HG03558 (cell line): Measurements from ENCODE around the gene VWA5B1.

ENCODE experiments used
- ATAC-seq: cut with Tn5 transposase; IDR thresholded peaks from one replicate; pipeline ENCODE4 v1.9.1; 2021; ENCODE audit warnings: moderate number of reproducible peaks; ENCODE audit not compliant: unreplicated experiment; ENCODE audit errors: extremely low read depth

VWA5B1 gene

DNA sequence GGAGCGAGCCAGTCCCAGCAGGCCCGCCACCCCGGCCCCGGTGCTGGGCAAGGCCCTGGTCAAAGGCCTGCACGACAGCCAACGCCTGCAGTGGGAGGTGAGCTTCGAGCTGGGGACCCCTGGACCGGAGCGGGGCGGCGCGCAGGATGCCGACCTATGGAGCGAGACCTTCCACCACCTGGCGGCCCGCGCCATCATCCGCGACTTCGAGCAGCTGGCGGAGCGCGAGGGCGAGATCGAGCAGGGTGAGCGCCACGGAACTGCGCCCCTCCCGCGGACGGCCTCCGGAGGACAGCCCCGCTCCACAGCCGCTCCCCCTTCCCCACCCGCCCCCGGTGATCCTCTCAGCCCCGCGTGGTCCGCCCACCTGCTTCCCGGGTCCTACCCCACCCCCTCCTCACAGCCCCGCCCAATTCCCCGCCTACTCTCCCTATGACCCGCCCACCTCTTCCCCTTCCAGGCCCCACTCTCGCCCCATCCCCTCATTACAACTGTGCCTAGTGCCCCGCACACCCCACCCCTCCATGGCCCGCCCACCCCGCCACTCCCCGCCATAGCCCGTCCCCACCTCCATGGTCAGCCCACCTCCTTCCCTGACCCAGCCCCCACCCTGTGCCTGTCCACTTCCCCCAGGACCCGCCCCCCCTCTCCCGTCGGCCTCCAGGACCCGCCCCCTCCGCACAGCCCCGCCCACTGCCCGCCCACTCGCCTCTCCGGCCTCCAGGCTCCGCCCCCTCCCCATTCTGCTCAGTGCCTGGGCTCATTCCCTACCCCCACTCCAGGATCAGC lies 52.7 kb downstream of the VWA5B1 start:
- ATAC-seq: no peak

GRCh38 chr1:20343938-20344302 lies 53.2 kb downstream of the VWA5B1 start:
- no peak for ATAC-seq

GRCh38 chr1:20344738-20345137 lies 54.1 kb downstream of the VWA5B1 start:
- no peak for ATAC-seq

DNA sequence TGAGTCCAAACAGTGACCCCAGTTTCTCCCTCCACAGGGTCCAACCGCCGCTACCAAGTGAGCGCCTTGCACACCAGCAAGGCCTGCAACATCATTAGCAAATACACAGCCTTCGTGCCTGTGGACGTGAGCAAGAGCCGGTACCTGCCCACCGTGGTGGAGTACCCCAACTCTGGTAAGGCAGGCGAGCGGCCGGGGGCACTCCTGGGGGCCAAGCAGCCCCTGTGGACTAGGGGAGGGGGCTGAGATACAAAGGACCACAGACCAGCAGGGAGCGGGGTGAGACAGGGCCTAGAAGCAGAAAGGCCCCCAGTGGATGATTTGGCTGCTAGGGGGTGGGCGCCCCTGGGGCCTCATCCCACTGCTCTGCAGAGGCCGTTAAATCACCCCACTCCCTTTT lies 54.7 kb downstream of the VWA5B1 start:
- ATAC-seq: no peak

- no peak for ATAC-seq
These were observed 55.8 kb downstream of the VWA5B1 start for GRCh38 chr1:20346433-20346832.

DNA sequence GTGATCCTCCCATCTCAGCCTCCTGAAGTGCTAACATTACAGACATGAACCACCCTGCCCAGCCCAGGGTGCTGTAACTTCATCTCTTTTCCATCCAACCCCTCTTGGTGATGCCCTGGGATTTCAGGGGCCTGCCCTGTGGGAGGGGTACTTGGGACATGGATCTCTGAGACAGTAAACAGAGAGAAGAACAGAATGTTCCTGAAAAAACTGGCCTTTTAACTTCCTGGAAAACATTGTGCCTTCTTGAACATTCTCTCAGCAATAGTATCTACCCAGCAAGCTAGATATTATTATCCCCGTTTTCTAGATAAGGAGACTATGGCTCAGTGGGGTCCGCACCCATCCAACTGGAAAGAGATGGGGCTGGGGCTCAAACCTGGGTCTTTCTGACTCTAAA lies 57.0 kb downstream of the VWA5B1 start:
- no peak for ATAC-seq

- ATAC-seq: no peak
These were observed 57.7 kb downstream of the VWA5B1 start for GRCh38 chr1:20348326-20348915.

GRCh38 chr1:20349561-20349960 lies 58.9 kb downstream of the VWA5B1 start:
- no peak for ATAC-seq

DNA sequence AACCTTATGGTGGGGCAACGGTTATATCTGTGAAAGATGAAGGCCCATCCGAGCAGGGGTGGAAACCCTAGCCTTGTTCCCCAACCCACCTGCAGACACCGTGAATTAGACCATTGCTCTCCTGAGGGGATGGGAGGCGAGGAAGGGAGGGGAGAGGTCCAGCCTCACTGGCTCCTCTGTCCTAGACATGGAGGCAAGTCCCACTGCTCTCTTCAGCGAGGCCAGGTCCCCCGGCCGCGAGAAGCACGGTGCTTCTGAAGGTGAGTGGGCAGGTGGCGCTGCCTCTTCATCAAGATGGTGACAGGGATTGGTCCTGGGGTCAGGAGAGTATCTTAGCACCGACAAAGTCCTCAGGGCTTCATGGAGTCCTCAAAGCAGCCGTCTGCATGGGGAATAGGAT lies 59.3 kb downstream of the VWA5B1 start:
- no peak for ATAC-seq

- ATAC-seq: no peak
These were observed 59.7 kb downstream of the VWA5B1 start for GRCh38 chr1:20350421-20350820.

- ATAC-seq: no peak
These were observed 61.4 kb downstream of the VWA5B1 start for GRCh38 chr1:20351911-20352701.

DNA sequence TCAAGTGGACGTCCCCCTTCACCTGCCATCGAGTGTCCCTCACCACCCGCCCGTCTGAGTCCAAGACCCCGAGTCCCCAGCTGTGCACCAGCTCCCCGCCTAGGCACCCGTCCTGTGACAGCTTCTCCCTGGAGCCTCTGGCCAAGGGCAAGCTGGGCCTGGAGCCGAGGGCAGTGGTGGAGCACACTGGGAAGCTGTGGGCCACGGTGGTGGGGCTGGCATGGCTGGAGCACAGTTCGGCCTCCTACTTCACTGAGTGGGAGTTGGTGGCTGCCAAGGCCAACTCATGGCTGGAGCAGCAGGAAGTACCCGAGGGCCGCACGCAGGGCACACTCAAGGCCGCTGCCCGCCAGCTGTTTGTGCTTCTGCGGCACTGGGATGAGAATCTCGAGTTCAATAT lies 63.2 kb downstream of the VWA5B1 start:
- ATAC-seq: no peak

- no peak for ATAC-seq
These were observed 63.9 kb downstream of the VWA5B1 start for GRCh38 chr1:20354610-20355009.

- no peak for ATAC-seq
These were observed 64.6 kb downstream of the VWA5B1 start for GRCh38 chr1:20355101-20355827.

- ATAC-seq: no peak
These were observed 65.4 kb downstream of the VWA5B1 start for GRCh38 chr1:20355828-20356735.

DNA sequence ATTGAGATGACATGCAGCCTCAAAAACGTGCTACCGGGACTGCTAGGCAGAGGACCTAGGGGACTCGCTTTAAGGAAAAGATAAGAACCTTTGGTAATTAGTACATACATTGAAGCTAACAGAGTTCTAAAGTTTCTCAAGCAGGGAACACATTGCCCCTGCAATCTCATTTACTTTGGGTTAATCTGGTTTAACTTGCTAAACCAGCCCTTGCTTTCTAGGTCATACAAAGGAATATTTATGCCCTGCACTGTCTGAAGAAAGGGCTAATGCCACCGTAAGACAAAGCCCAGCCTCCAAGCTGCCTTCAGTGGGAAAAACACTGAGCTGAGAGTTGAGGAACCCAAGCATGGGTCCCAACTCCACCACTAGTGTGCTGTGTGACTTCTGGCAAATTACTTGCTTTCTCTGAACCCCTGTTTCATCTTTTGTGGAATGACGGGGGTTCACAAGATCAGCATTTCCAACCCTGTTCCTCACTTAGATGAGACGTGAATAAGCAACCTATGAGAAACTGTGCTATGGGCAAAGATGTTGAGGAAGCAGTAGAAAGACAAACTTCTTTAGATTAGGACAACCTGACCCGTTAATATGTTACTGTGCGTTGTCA lies 66.3 kb downstream of the VWA5B1 start:
- ATAC-seq: no peak

GRCh38 chr1:20357796-20358195 lies 67.1 kb downstream of the VWA5B1 start:
- ATAC-seq: no peak

DNA sequence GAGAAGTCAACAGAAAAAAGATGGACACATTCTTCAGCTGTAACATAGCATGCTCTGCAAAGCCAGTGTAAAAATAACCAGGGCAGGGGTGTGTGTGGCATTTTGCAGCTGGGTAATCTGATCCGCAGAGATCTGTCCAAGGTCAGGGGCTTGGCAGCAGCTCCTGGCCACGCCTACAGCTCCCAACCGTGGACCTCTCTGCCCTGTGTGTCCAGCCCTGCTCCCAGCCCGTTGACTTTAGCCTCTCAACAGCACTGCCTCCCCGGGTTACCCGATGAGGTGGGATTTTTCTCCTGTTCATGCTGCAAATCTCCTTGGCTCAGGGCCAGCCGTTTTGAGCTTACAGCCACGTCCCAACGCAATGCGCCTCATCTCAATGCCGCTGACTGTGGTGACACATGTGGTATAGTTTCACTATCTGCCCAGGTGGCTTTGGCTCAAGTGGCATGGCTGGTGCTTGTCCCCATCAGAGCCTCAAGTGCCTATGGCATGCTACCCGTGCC lies 68.1 kb downstream of the VWA5B1 start:
- ATAC-seq: no peak
